ENCODE data around the gene ZNF488. TPM values are rescaled to one million over a fixed set of nuclear protein-coding genes. Genes with fewer than 3 reads are reported as not detected.

Gene ZNF488
- total RNA-seq, 2 donors from 2014 or later = 0.23 to 0.55 TPM

DNA sequence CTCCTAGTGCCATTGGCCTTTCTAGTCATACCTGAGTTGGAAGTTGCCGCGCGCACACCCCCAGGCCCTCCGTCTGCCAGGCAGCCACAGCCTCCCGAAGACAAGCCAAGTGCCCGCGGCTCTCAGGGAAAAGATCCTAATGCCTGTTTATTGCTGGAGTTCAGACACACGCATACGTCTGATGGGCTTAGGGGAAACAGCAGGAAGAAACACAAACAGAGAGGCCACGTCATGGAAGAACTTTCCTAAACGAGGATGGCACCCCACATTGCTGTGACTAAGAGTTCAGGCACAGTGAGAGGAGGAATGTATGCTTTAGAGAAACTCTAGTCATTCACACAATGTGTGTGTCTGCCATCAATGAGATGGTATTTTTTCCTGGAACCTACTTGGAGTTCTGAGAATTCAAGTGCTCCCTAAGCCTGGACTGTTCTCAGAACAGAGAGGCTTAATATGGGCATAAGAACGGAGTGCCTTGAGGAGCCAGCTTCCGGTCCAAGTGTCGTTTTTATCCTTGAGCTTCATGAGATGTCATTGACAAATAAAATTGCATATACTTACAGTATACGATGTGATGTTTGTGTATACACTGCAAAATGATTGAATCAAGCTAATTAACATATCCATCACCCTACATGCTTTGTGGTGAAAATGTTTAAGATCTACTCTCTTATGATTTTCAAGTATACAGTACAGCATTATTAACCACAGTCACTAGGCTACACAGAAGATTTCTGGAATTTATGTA is 47.5 kb downstream of the ZNF488 start:
- Mint-ChIP-seq H3K9me3 (no peaks in the 10 kb centered on the region), H3K36me3 (no peaks in the 10 kb centered on the region), H3K27ac (no peak overlapping the region)
- ATAC-seq = no peak
- no peak for DNase-seq (ENCODE audit: low spot score in 2 of 2)

- Mint-ChIP-seq H3K27ac (no peak overlapping the region), H3K36me3 (no peaks in the 10 kb centered on the region), H3K9me3 (no peaks in the 10 kb centered on the region)
- DNase-seq (ENCODE audit: low spot score in 2 of 2) (no peak), ATAC-seq (no peak)
These were observed 48.2 kb downstream of the ZNF488 start for GRCh38 chr10:47335906-47336305.

DNA sequence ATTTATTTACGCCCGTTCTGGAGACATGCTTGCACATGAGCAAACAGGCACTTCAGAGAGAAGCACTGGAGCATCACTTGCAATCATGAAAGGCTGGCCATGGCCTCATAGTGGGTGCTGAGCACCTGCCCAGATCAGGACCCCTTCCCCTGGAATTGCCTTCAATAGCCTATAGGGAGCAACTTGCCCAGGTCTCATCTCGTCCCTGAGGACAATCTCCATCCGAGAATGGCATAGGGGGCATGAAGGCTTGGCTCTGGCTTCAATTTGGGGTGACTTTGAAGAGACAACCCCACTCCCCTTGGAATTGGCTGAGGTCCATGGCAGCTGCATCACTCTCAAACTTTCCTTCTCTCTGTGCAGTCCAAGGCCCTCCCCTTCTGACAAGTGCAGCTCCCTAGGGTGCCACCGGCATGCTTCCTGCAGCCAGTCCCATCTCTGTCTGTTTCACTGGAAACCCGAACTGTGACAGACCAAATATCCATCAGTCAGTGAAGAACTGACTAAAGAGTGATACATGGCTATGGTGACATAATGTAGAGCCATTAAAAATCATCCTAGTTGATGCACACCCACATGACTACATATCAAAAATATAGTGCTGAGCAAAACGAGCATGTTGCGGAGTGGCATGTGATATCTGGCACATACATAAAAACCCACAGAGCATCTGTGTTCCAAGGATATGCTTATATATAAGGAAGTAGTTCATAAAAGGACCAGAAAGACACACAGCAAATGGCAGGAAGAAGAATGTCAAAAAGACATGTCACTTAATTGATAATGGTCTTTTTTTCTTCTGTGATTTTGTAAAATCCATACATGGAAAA is 49.4 kb downstream of the ZNF488 start:
- Mint-ChIP-seq H3K27ac (no peak overlapping the region), H3K9me3 (no peaks in the 10 kb centered on the region)
- ATAC-seq = no peak

DNA sequence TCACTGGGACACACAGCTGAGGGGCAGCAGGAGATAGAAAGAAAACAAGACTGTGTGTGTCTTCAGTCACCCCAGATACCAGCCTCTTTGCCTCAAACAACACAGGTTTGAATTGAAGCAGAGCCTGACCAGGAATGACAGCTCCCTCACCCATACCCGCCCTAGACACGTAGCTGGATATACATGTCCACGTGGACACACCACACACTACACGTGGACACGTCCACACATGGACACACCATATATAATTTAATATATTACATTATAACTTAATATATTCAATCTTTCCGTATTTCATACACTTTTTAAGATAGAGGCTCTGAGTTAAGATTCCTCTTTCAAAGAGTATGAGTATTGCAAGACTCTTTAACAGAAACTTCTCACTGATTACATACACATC is 50.6 kb downstream of the ZNF488 start:
- Mint-ChIP-seq H3K9me3 (no peaks in the 10 kb centered on the region), H3K27ac (no peak overlapping the region), H3K36me3 (no peaks in the 10 kb centered on the region)
- DNase-seq (ENCODE audit: low spot score in 2 of 2) (no peak), ATAC-seq (no peak)

More for the DNA sequence above, 49.4 kb downstream of the ZNF488 start:
- DNase-seq (ENCODE audit: low spot score in 2 of 2) = no peak
- no peaks in the 10 kb centered on the region for H3K36me3 Mint-ChIP-seq

DNA sequence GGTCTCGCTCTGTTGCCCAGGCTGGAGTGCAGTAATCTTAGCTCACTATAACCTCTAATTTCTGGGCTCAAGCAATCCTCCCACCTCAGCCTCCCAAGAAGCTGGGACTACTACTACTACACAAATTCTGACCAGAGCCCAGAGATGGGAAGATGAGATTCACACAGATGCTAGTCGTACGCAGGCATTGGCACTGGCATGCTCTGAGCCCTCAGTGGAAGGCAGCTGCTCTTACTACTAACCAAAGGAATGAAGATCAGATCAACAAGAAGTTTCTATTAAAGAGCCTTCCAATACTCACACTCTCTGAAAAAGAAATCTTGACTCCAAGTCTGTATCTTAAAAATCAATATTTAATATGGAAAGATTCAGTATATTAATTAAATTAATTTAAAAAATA is 51.1 kb downstream of the ZNF488 start:
- DNase-seq (ENCODE audit: low spot score in 2 of 2) (no peak), ATAC-seq (no peak)
- peaks cover 4 to 5% of the 10 kb centered on the region in 2 donors for H3K9me3 Mint-ChIP-seq
- H3K36me3 Mint-ChIP-seq = no peaks in the 10 kb centered on the region
- no peak overlapping the region for H3K27ac Mint-ChIP-seq

DNA sequence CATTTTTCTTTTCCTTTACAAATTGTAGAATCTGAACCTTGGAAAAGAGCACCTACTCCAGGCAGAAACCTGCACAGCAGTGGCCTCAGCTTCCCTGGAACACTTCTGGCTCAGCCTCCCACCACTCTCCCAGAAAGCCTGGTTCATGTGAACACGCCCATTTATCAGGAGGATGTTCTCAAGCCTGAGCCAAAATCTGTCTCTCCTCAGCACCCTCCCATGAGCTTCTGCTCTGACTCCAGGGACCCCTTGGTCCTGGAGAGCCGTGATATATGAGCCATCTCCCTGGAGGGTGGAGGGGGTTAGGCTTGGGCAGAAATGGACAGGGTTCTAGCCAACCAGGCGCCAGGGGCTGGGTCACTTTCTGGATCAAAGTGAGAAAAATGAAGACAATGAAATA is 51.7 kb downstream of the ZNF488 start:
- ATAC-seq (no peak), DNase-seq (ENCODE audit: low spot score in 2 of 2) (no peak)
- H3K9me3 Mint-ChIP-seq = peaks cover 4 to 10% of the 10 kb centered on the region in 2 donors
- H3K36me3 Mint-ChIP-seq = no peaks in the 10 kb centered on the region
- no peak overlapping the region for H3K27ac Mint-ChIP-seq

DNA sequence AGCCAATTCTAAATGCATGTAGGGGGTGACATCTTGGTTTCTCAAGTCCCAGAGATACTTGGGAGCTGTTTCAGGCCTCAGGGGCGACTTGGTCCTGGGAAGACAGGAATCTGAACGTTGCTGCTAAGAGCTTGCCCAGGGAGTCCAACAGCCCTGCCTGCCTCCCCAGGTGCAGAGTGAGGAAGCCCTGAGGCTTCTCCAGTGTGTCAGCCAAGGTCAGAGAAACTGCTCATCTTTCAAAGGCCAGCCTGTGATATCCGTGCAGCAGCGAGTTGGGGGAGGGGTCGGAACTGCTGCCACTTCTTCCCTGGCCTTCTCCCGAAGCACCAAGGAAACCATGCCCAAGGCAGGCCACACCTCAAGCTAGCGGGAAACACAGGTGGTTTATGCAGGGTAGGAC is 52.1 kb downstream of the ZNF488 start:
- ATAC-seq (no peak), DNase-seq (ENCODE audit: low spot score in 2 of 2) (no peak)
- Mint-ChIP-seq H3K9me3 (peaks cover 4 to 10% of the 10 kb centered on the region in 2 donors), H3K27ac (no peak overlapping the region), H3K36me3 (no peaks in the 10 kb centered on the region)

- no peak overlapping the region for H3K27ac Mint-ChIP-seq
- no peak for DNase-seq (ENCODE audit: low spot score in 2 of 2)
- no peaks in the 10 kb centered on the region for H3K36me3 Mint-ChIP-seq
- H3K9me3 Mint-ChIP-seq = peaks cover 4 to 10% of the 10 kb centered on the region in 2 donors
- no peak for ATAC-seq
These were observed 52.6 kb downstream of the ZNF488 start for GRCh38 chr10:47331491-47331890.

DNA sequence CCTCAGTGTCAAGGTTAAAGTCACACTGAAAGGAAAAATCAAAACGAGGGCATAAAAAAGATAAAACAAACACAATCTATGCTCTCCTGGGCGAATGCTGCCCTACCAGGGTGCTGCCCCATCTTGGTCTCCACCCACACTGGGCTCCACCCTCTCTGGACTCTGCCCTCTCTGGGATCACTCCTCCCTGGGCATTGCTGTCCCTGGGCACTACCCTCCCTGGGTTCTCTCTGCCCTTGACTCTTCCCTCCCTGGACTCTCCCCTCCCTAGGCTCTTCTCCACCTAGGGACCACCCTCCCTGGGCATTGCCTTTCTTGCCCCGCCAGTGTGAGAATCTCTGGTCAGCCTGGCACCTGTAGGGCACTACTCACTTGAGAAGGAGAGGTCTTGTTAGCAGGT is 53.3 kb downstream of the ZNF488 start:
- Mint-ChIP-seq H3K27ac (no peak overlapping the region), H3K9me3 (peaks cover 4 to 10% of the 10 kb centered on the region in 2 donors), H3K36me3 (no peaks in the 10 kb centered on the region)
- no peak for DNase-seq (ENCODE audit: low spot score in 2 of 2)
- no peak for ATAC-seq

DNA sequence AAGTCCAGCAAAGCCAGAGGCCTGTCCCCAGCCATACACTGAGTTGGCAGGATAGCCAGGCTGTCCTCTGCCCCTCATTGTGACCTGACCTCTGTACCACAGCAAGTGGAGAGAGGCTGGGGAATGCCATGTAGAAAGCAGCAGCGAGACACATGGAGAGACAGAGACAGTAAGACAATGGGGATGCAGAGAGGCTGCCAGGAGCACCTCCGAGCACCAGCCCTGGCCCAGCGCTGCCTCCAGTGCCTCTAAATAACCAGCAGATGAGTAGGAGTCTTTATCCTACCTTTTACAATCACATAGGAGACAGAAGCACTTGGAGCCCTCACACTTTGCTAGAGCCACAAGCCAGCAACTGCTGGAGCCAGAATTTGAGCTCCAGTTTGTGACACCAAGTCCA is 53.7 kb downstream of the ZNF488 start:
- no peak for DNase-seq (ENCODE audit: low spot score in 2 of 2)
- no peaks in the 10 kb centered on the region for H3K36me3 Mint-ChIP-seq
- ATAC-seq = no peak
- no peak overlapping the region for H3K27ac Mint-ChIP-seq
- peaks cover 4 to 10% of the 10 kb centered on the region in 2 donors for H3K9me3 Mint-ChIP-seq

DNA sequence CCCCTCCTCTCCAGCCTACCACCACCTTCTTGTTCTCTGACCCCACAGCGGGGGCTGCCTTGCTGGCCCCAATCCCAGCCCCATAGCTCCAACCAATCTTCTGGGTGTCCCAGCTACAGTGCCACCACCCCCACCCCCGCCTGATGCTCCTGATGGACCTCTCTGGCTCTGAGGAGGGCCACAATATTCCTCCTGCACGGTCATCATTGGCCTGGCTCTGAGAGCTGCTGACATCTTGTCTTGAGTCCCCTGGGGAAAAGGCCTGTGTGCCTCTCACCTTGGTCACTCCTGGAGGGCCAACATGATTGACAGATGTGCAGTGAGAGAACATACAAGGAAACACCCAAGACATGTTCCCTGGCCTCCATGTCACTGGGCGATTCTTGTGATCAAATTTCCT is 54.2 kb downstream of the ZNF488 start:
- no peak overlapping the region for H3K27ac Mint-ChIP-seq
- DNase-seq (ENCODE audit: low spot score in 2 of 2) (no peak), ATAC-seq (no peak)
- H3K9me3 Mint-ChIP-seq = peaks cover 4 to 10% of the 10 kb centered on the region in 2 donors
- H3K36me3 Mint-ChIP-seq = no peaks in the 10 kb centered on the region

DNA sequence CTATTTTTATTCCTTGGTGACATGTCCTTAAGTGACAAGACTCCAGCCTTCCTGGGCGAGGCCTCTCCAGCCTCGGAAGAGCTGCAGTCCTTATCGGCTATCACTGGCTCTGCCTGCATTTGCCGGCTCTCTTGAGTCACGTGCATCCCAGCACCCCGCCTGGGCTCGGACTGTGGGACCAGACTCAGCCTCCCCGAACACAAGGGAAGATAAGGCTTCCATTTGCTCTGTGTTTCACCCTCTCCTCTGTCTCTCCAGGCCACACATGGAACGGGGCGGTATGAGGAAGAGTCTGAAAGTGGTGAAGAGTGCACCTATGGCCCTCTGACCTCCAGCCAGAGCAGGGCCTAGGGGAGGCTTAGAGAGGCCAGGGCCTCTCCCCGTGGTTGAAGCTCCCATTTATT is 57.2 kb downstream of the ZNF488 start:
- no peaks in the 10 kb centered on the region for H3K36me3 Mint-ChIP-seq
- H3K9me3 Mint-ChIP-seq = peaks cover 4 to 10% of the 10 kb centered on the region in 2 donors
- ATAC-seq (no peak), DNase-seq (ENCODE audit: low spot score in 2 of 2) (no peak)
- no peak overlapping the region for H3K27ac Mint-ChIP-seq

GRCh38 chr10:47326306-47326926 is 57.7 kb downstream of the ZNF488 start:
- DNase-seq (ENCODE audit: low spot score in 2 of 2) = no peak
- ATAC-seq = no peak
- Mint-ChIP-seq H3K27ac (no peak overlapping the region), H3K9me3 (peaks cover 4 to 10% of the 10 kb centered on the region in 2 donors), H3K36me3 (no peaks in the 10 kb centered on the region)

DNA sequence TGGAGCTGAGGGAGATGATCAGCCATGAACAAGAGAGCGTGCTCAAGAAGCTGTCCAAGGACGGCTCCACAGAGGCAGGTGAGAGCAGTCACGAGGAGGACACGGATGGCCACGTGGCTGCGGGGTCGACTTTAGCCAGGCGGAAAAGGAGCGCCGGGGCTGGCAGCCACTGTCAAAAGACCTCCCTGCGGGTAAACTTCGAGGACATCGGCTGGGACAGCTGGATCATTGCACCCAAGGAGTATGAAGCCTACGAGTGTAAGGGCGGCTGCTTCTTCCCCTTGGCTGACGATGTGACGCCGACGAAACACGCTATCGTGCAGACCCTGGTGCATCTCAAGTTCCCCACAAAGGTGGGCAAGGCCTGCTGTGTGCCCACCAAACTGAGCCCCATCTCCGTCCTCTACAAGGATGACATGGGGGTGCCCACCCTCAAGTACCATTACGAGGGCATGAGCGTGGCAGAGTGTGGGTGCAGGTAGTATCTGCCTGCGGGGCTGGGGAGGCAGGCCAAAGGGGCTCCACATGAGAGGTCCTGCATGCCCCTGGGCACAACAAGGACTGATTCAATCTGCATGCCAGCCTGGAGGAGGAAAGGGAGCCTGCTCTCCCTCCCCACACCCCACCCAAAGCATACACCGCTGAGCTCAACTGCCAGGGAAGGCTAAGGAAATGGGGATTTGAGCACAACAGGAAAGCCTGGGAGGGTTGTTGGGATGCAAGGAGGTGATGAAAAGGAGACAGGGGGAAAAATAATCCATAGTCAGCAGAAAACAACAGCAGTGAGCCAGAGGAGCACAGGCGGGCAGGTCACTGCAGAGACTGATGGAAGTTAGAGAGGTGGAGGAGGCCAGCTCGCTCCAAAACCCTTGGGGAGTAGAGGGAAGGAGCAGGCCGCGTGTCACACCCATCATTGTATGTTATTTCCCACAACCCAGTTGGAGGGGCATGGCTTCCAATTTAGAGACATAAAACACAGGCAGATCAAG is 58.5 kb downstream of the ZNF488 start:
- H3K36me3 Mint-ChIP-seq = no peaks in the 10 kb centered on the region
- peak overlapping the region in 1 of 2 donors; percentile 88 for H3K27ac Mint-ChIP-seq
- peaks cover 4 to 10% of the 10 kb centered on the region in 2 donors for H3K9me3 Mint-ChIP-seq
- no peak for ATAC-seq
- DNase-seq (ENCODE audit: low spot score in 2 of 2) = no peak

- Mint-ChIP-seq H3K36me3 (no peaks in the 10 kb centered on the region), H3K9me3 (peaks cover 4 to 10% of the 10 kb centered on the region in 2 donors), H3K27ac (no peak overlapping the region)
- DNase-seq (ENCODE audit: low spot score in 2 of 2) (no peak), ATAC-seq (no peak)
These were observed 60.3 kb downstream of the ZNF488 start for GRCh38 chr10:47323636-47324296.

- Mint-ChIP-seq H3K27ac (peak overlapping the region in 1 of 2 donors; percentile 9), H3K9me3 (peaks cover 0 to 6% of the 10 kb centered on the region in 2 donors), H3K36me3 (no peaks in the 10 kb centered on the region)
- ATAC-seq = no peak
- no peak for DNase-seq (ENCODE audit: low spot score in 2 of 2)
These were observed 61.0 kb downstream of the ZNF488 start for GRCh38 chr10:47323087-47323486.

All from activated naive CD4-positive, alpha-beta T cell treated with anti-CD3 and anti-CD28 coated beads, Interleukin-2, amount 50 U/mL, for 72 hours (primary cell).